H9 (cell line): ENCODE data around the gene DTNBP1. TPM values are rescaled to one million over a fixed set of nuclear protein-coding genes. Genes with fewer than 3 reads are reported as not detected.
A peak's percentile ranks its signal among the peaks of the same experiment; 100 is the strongest.

Experiments
- DNase-seq: peaks from one replicate; pipeline ENCODE4 v3.0.0-alpha.2; 2017
- H2AFZ ChIP-seq: one replicate; pipeline ENCODE4 v1.6.1; 2013; ENCODE audit warnings: mild to moderate bottlenecking, low read length, control low read depth, moderate library complexity
- H2AK5ac ChIP-seq: 2 replicates; pipeline ENCODE4 v1.6.1; 2013; ENCODE audit warnings: low read length, control low read depth, mixed read lengths; ENCODE audit not compliant: insufficient read length
- H2BK120ac ChIP-seq: one replicate; pipeline ENCODE4 v1.6.1; 2013; ENCODE audit warnings: low read depth, mild to moderate bottlenecking, low read length, control low read depth, inconsistent platforms; ENCODE audit not compliant: poor library complexity, severe bottlenecking
- H2BK12ac ChIP-seq: 2 replicates; pipeline ENCODE4 v1.6.1; 2013; ENCODE audit warnings: low read length, control low read depth, mixed read lengths, low read depth; ENCODE audit not compliant: insufficient read length
- H2BK15ac ChIP-seq: 2 replicates; pipeline ENCODE4 v1.6.1; 2013; ENCODE audit warnings: low read depth, low read length, control low read depth
- H2BK20ac ChIP-seq: one replicate; pipeline ENCODE4 v1.6.1; 2013; ENCODE audit warnings: low read depth, mild to moderate bottlenecking, low read length, control low read depth, inconsistent platforms; ENCODE audit not compliant: poor library complexity, severe bottlenecking
- H2BK5ac ChIP-seq: 2 replicates; pipeline ENCODE4 v1.6.1; 2013; ENCODE audit warnings: low read length, control low read depth, mixed read lengths; ENCODE audit not compliant: insufficient read length
- H3K14ac ChIP-seq: 2 replicates; pipeline ENCODE4 v1.6.1; 2013; ENCODE audit warnings: low read length, control low read depth; ENCODE audit not compliant: insufficient read depth
- H3K18ac ChIP-seq: 2 replicates; pipeline ENCODE4 v1.6.1; 2013; ENCODE audit warnings: low read depth, mild to moderate bottlenecking, mixed read lengths, low read length, control low read depth; ENCODE audit not compliant: insufficient read length
- H3K23ac ChIP-seq: 2 replicates; pipeline ENCODE4 v1.6.1; 2013; ENCODE audit warnings: low read length, control low read depth, mixed read lengths, low read depth; ENCODE audit not compliant: insufficient read length
- H3K23me2 ChIP-seq: 2 replicates; pipeline ENCODE4 v1.6.1; 2013; ENCODE audit warnings: low read depth, mild to moderate bottlenecking, mixed read lengths, low read length, control low read depth; ENCODE audit not compliant: insufficient read length, poor library complexity, severe bottlenecking
- H3K27ac ChIP-seq: 2 replicates; pipeline ENCODE4 v1.5.1; 2013; ENCODE audit warnings: low read length, control low read depth, mixed read lengths, low read depth; ENCODE audit not compliant: insufficient read length
- H3K27me3 ChIP-seq: 2 replicates; pipeline ENCODE4 v1.6.1; 2013; ENCODE audit warnings: low read length, control low read depth, inconsistent platforms; ENCODE audit not compliant: insufficient read depth
- H3K4ac ChIP-seq: 2 replicates; pipeline ENCODE4 v1.6.1; 2013; ENCODE audit warnings: low read depth, mild to moderate bottlenecking, control low read depth, inconsistent platforms, low read length, moderate library complexity
- H3K4me1 ChIP-seq: 2 replicates; pipeline ENCODE4 v1.6.1; 2013; ENCODE audit warnings: low read length, control low read depth, inconsistent platforms; ENCODE audit not compliant: insufficient read depth
- H3K4me2 ChIP-seq: 2 replicates; pipeline ENCODE4 v1.6.1; 2013; ENCODE audit warnings: low read length, control low read depth, mixed read lengths; ENCODE audit not compliant: insufficient read length, insufficient read depth
- H3K56ac ChIP-seq: 2 replicates; pipeline ENCODE4 v1.6.1; 2013; ENCODE audit warnings: low read depth, mild to moderate bottlenecking, mixed read lengths, low read length, control low read depth; ENCODE audit not compliant: insufficient read length
- H3K79me1 ChIP-seq: 2 replicates; pipeline ENCODE4 v1.6.1; 2013; ENCODE audit warnings: low read depth, mild to moderate bottlenecking, moderate library complexity, low read length, control low read depth, inconsistent platforms; ENCODE audit not compliant: insufficient read depth, poor library complexity, severe bottlenecking
- H3K79me2 ChIP-seq: 2 replicates; pipeline ENCODE4 v1.6.1; 2013; ENCODE audit warnings: low read length, control low read depth, inconsistent platforms; ENCODE audit not compliant: insufficient read depth
- H3K9ac ChIP-seq: 2 replicates; pipeline ENCODE4 v1.6.1; 2013; ENCODE audit warnings: low read length, control low read depth, mixed read lengths; ENCODE audit not compliant: insufficient read length; ENCODE audit errors: extremely low read depth
- H3K9me3 ChIP-seq: one replicate; pipeline ENCODE4 v1.6.1; 2013; ENCODE audit warnings: low read depth, low read length, inconsistent platforms; ENCODE audit not compliant: control insufficient read depth
- H3T11ph ChIP-seq: one replicate; pipeline ENCODE4 v1.6.1; 2013; ENCODE audit warnings: mild to moderate bottlenecking, low read length, control low read depth, inconsistent platforms
- H4K20me1 ChIP-seq: one replicate; pipeline ENCODE4 v1.6.1; 2013; ENCODE audit not compliant: control insufficient read depth, insufficient read length, insufficient read depth
- H4K5ac ChIP-seq: 2 replicates; pipeline ENCODE4 v1.6.1; 2013; ENCODE audit warnings: low read depth, mild to moderate bottlenecking, mixed read lengths, low read length, control low read depth; ENCODE audit not compliant: insufficient read length
- H4K8ac ChIP-seq: replicated peaks from 2 replicates; pipeline ENCODE4 v1.6.1; 2013; ENCODE audit warnings: low read length, control low read depth, mixed read lengths, low read depth; ENCODE audit not compliant: insufficient read length
- H4K91ac ChIP-seq: 2 replicates; pipeline ENCODE4 v1.6.1; 2013; ENCODE audit warnings: low read depth, mild to moderate bottlenecking, moderate library complexity, mixed read lengths, low read length, control low read depth; ENCODE audit not compliant: insufficient read length
- H3K27ac Mint-ChIP-seq, 3 experiments: 2 replicates in 2 of 3; 3 replicates in 1 of 3; pipeline ENCODE4 v1.8.0; 2020 to 2021; ENCODE audit warnings: mixed read lengths in 3 of 3, mild to moderate bottlenecking in 1 of 3, moderate library complexity in 1 of 3
- H3K27me3 Mint-ChIP-seq: 2 replicates; pipeline ENCODE4 v1.8.0; 2021; ENCODE audit warnings: low read depth, mild to moderate bottlenecking, moderate library complexity, mixed read lengths
- H3K36me3 Mint-ChIP-seq, 3 experiments: 2 replicates in 2 of 3; 3 replicates in 1 of 3; pipeline ENCODE4 v1.8.0; 2020 to 2021; ENCODE audit warnings: low read depth in 3 of 3, mixed read lengths in 3 of 3; ENCODE audit not compliant: insufficient read depth in 1 of 3
- H3K4me1 Mint-ChIP-seq, 2 experiments: 2 replicates each; pipeline ENCODE4 v1.8.0; 2020; ENCODE audit warnings: mixed read lengths in 2 of 2
- H3K4me3 Mint-ChIP-seq, 2 experiments: 2 replicates in 1 of 2; 3 replicates in 1 of 2; pipeline ENCODE4 v1.8.0; 2020 to 2021; ENCODE audit warnings: mild to moderate bottlenecking in 2 of 2, mixed read lengths in 2 of 2, moderate library complexity in 1 of 2
- H3K9me3 Mint-ChIP-seq, 2 experiments: 2 replicates in 1 of 2; 3 replicates in 1 of 2; pipeline ENCODE4 v1.8.0; 2020; ENCODE audit warnings: mild to moderate bottlenecking in 2 of 2, mixed read lengths in 2 of 2, moderate library complexity in 1 of 2
- WGBS: extraction: QIAGEN DNeasy Blood & Tissue Kit; methylation state at CpG from one replicate; pipeline ENCODE4 v1.1.7; 2013; ENCODE audit warnings: missing lambda C conversion rate, low lambda C conversion rate, mixed read lengths; ENCODE audit not compliant: insufficient read length; ENCODE audit errors: extremely low coverage; 5-methylcytosine and 5-hydroxymethylcytosine counted together
- total RNA-seq: library from RNA; stranded (reverse); gene quantifications from 2 replicates; pipeline ENCODE4 v1.2.1, GENCODE V29; 2021
- TF ChIP-seq, protein P1 (sequence below): fragments of 200-600 bp; sonication (generic); conservative IDR thresholded peaks from 3 replicates; pipeline ENCODE4 v1.8.0; 2021; ENCODE audit warnings: antibody characterized with exemption, mild to moderate bottlenecking

Gene DTNBP1
- total RNA-seq, 1 experiment from 2014 or later, result 12.9 TPM

DNA sequence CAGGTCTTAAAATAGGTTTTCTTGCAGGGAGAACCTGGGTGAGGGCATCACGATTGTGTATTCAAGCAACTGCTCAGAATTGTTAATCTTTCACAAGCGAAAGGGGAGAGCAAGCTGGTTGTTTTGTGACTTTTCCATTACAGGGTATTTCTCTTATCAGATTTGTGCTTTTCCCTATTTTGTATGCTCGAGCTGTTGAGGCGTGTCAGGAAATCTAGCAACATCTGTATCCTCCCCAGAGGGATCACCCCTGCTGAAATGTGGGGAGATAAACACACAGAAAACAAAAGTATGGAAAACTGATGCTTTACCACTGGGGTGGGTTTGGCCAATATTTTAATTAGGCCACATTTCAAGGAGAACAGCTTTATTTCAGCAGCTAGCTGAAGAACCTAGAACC, 187.0 kb downstream of the DTNBP1 start:
- Histone ChIP-seq H2AFZ (no peak overlapping the region), H3K9ac (no peak overlapping the region), H2BK120ac (no peak overlapping the region), H4K20me1 (no peaks in the 10 kb centered on the region), H3K4me1 (peaks cover 5% of the 10 kb centered on the region), H2BK12ac (no peak overlapping the region), H2AK5ac (no peak overlapping the region), H3K27ac (no peak overlapping the region), H2BK15ac (no peak overlapping the region), H3K27me3 (no peaks in the 10 kb centered on the region), H3K4me2 (no peak overlapping the region), H2BK20ac (no peak overlapping the region), H3K23me2 (no peaks in the 10 kb centered on the region), H3T11ph (no peak overlapping the region), H4K91ac (no peak overlapping the region), H3K4ac (no peak overlapping the region), H2BK5ac (no peak overlapping the region), H3K9me3 (no peaks in the 10 kb centered on the region), H3K56ac (no peak overlapping the region), H3K18ac (no peak overlapping the region), H3K79me2 (peaks cover 60% of the 10 kb centered on the region; the same call in 1 of the 2 replicates), H3K23ac (no peak overlapping the region), H4K8ac (no peak overlapping the region), H3K14ac (no peak overlapping the region), H3K79me1 (peaks cover 6% of the 10 kb centered on the region), H4K5ac (no peak overlapping the region)
- Mint-ChIP-seq H3K27me3 (no peaks in the 10 kb centered on the region), H3K27ac (peak overlapping the region in 1 of 3 experiments; percentile 24; a peak in 2 of 7 replicates), H3K36me3 (peaks cover 15 to 43% (median 18%) of the 10 kb centered on the region in 3 experiments; a peak in 6 of 7 replicates), H3K4me1 (peaks cover 55 to 60% of the 10 kb centered on the region in 2 experiments), H3K4me3 (no peak overlapping the region), H3K9me3 (no peaks in the 10 kb centered on the region)
- no CpG with 5 or more reads among the region's 4 CpGs for WGBS
- TF ChIP-seq, protein P1, sequence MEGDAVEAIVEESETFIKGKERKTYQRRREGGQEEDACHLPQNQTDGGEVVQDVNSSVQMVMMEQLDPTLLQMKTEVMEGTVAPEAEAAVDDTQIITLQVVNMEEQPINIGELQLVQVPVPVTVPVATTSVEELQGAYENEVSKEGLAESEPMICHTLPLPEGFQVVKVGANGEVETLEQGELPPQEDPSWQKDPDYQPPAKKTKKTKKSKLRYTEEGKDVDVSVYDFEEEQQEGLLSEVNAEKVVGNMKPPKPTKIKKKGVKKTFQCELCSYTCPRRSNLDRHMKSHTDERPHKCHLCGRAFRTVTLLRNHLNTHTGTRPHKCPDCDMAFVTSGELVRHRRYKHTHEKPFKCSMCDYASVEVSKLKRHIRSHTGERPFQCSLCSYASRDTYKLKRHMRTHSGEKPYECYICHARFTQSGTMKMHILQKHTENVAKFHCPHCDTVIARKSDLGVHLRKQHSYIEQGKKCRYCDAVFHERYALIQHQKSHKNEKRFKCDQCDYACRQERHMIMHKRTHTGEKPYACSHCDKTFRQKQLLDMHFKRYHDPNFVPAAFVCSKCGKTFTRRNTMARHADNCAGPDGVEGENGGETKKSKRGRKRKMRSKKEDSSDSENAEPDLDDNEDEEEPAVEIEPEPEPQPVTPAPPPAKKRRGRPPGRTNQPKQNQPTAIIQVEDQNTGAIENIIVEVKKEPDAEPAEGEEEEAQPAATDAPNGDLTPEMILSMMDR, result no peak
- no peak for DNase-seq
